Measurements from ENCODE around the gene TMPO.
"Not testable (repeated sequence)": the region's sequence is repeated elsewhere in the genome, so short reads cannot be mapped to it uniquely, and the experiment has no call there.

Gene TMPO

GRCh38 chr12:98579347-98579746, 64.0 kb downstream of the TMPO start:
- DNase-seq = no peak

- DNase-seq = no peak
Observed at GRCh38 chr12:98579835-98580234, 64.4 kb downstream of the TMPO start.

- no peak for DNase-seq
Observed at GRCh38 chr12:98580695-98581094, 65.3 kb downstream of the TMPO start.

- no peak for DNase-seq
Observed at GRCh38 chr12:98581101-98581500, 65.7 kb downstream of the TMPO start.

GRCh38 chr12:98582093-98582492, 66.7 kb downstream of the TMPO start:
- DNase-seq = no peak

GRCh38 chr12:98587084-98587483, 71.7 kb downstream of the TMPO start:
- DNase-seq = no peak

GRCh38 chr12:98591209-98591608, 75.8 kb downstream of the TMPO start:
- DNase-seq = no peak

GRCh38 chr12:98592825-98593322, 77.5 kb downstream of the TMPO start:
- DNase-seq = no peak

- peak; percentile 92 for DNase-seq
Observed at GRCh38 chr12:98593351-98594049, 78.1 kb downstream of the TMPO start, which contains the start of gene SLC25A3. Gene SLC25A3 (plus strand): TSS chr12:98593686. CDS start chr12:98593979, 293 bp downstream.

GRCh38 chr12:98594050-98594835, 78.9 kb downstream of the TMPO start:
- DNase-seq = no peak

- DNase-seq = no peak
Observed at GRCh38 chr12:98595243-98595988, 80.0 kb downstream of the TMPO start.

- not testable (repeated sequence) for DNase-seq
Observed at GRCh38 chr12:98597313-98597712, 81.9 kb downstream of the TMPO start.

Data from NCI-H1092 (cell line).